Nucleus accumbens (tissue), 56 donors: ENCODE data around the gene UBAC2.

ENCODE experiments used
- DNase-seq, 56 donors: peaks; one replicate each; lab custom pipeline; 2025; lab: John Stamatoyannopoulos, UW

The UBAC2 gene

DNA sequence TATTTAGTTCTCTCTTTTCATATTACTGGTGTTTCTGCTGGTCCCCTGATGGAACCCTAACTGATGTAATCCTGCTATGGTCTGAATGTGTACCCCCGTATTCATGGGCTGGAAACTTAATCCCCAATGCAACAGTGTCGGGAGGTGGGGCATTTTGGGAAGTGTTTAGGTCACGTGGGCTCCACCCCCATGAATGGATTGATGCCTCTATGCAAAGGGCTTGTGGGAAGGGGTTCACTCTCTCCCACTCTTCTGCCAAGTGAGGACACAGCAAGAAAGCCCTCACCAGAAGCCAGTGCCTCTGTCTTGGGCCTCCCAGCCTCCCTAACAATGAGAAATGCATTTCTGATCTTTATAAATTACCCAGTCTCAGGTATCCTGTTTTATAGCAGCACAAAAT is 21.2 kb upstream of the UBAC2 start:
- no peak for DNase-seq

DNA sequence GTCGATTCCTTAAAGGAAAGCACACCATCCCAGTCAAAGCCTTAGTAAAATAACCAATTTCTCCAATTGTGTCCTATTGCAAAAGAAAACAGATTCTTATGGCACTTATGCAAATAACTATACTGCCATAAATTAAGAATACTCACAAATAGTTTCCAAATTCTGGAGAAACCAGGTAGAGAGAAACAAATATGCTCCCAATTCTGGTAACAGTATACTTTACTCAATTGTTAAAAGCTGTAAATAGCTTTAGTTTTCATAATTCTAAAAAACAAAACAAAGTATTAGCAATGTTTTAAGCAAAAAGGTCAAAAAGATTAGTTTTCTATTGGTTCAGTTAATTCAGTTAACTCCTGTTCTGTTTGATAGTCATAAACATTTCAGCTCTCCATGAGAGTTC is 18.2 kb upstream of the UBAC2 start:
- no peak for DNase-seq

DNA sequence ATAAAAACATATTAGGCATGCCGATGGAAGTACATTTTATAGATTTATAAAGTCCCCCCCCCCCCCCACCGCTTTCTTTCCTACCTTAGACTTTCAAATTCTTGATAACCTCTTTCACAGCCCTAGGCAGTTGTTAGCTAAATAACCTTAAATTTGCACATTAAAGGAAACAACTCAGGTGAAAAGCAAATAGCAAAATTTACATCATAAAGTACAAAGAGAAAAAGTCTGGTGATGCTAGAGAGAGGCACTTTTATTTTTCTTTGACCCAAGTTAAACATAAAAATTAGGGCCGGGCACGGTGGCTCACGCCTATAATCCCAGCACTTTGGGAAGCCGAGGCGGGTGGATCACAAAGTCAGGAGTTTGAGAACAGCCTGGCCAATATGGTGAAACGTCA is 15.0 kb upstream of the UBAC2 start:
- DNase-seq, result no peak

DNA sequence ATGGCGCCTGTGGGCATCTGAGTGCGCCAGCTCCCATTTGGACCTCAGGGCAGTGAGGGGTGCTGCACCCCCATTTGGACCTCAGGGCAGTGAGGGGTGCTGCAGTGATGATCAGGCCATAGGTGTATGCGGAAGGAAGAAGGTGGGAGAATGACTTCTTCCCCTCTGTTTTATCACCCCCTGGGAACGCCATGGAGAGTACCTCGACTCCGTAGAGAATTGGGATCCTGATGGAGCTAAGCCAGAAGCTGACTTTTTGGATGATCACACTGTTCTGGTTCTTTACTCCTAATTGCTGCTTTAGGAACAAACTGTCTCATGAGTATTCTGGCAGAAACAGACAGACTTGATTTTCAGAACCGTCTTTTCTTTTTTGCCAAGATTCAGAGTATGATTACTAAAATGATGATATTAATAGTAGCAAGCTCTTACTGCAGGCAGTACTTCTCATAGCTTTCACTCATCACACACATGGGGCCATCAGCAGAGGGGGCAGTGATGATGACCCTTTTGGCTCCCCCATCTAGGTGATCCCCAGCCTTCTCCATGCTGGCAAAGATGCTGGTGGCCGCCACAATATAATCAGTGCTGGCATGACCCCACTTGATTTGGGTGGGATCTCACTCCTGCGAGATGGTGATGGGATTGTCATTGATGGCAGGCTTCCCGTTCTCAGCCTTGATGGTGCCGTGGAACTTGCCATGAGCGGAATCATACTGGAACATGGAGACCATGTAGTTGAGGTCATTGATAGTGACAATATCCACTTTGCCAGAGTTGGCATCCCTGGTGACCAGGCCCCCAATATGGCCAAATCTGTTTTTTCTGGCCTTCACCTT is 10.3 kb upstream of the UBAC2 start:
- DNase-seq, result peak in 3 of 56 donors; percentile 2 to 24 (median 7)

DNA sequence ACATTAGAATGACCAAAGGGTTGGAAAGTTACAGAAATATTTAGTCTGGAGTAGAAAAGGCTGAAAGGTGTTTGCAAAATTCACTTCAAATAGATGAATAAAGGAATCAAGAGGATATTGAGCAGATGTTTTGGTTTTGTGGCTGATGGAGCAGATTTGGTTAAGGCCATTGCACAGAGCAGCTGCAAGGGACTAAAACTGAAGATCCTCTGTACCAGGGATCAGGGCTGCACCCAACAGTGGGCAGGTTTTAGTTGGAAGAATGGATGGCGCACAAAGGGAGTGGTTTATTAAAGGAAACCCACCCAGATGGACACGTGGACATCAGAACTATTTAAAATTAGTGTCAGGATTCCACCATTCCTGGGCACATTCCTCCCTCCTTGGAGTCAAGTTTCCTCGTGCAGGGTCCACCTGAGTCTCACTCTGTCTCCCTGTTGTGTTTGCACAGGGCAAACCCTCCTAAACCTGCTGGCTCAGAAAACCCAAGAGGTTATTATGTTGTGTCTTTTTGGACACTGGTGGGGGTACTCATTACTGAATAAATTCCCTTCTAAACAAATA is 9.2 kb upstream of the UBAC2 start:
- DNase-seq, result no peak

DNA sequence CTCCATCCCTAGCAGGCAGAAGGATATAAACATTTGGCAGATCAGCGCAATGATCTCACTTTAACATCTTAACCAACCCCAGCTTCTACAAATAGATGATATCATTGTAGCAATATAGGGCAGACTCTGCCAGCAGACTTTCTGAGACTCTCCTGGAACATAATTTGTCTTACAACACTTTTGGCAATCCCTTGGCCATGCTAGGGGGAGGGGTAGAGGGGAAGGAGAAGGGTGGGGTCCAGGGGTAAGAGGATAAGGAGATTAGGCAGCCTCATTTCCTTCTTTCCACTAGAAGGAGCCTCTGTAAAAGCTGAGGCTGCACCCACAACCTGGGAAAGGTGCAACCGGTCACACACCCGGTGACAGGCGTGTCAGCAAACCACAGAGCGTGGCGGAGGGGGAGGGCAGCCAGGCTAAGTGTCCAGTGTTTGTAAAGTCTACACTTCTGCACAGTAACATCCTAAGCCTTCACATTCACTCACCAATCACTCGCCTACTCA is 8.7 kb upstream of the UBAC2 start:
- DNase-seq, result no peak

DNA sequence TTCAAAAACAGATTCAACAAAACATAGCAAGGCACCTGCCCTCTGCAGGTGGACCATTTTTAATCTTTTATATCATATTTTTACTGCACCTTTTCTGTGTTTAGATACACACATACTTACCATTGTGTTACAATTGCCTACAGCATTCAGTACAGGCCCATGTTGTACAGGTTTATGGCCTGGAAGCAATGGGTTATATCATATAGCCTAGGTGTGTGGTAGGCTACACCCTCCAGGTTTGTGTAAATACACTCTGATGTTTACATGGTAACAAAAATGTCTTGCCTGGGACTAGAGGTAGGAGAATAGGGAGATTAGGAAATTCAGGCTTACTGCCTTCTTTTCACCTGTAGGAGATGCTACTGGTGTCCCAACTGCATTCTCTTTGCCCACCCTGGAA is 8.2 kb upstream of the UBAC2 start:
- no peak for DNase-seq

DNA sequence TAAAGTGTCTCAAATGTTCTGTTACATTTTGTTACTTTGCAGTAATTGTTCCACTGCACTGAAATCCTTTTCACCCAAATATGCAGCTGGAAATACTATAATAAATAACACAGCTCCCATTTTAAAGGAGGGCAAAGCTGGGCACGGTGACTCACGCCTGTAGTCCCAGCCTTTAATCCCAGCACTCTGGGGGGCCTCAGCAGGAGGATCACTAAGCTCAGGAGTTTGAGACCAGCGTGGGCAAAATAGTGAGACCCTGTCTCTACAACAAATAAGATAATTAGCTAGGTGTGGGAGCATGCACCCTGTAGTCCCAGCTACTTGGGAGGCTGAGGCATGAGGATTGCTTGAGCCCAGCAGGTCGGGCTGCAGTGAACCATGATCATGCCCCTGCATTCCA is 7.5 kb upstream of the UBAC2 start:
- DNase-seq, result no peak

DNA sequence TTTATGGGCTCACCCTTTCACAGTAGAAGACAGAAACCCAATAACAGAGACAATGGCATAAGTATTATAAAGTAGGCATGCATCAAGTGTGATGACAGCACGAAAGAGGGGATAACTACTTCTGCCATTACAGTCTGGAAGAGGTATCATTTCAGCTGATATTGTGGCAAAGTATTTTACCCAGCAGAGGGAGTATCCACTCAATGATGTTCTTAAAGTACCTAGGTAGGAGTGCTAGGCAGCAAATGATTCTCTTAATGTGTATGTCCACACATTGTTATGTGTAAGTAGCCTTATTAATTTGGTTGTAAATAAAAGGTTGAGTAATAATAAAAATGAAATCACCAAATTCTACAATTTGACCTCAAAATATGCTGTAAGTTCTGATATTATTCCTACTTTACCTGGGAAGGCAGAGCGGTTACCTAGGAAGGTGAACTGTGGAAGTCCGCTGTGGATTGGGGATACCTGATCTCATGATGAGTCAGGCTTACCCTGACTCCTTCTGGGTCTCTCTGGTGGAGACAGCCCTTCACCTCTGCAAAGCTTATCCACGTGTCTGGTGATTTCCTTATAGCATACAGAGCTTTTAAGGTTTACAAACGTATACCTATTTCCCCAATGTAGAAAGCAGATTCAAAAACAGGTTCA is 4.1 kb upstream of the UBAC2 start:
- no peak for DNase-seq

DNA sequence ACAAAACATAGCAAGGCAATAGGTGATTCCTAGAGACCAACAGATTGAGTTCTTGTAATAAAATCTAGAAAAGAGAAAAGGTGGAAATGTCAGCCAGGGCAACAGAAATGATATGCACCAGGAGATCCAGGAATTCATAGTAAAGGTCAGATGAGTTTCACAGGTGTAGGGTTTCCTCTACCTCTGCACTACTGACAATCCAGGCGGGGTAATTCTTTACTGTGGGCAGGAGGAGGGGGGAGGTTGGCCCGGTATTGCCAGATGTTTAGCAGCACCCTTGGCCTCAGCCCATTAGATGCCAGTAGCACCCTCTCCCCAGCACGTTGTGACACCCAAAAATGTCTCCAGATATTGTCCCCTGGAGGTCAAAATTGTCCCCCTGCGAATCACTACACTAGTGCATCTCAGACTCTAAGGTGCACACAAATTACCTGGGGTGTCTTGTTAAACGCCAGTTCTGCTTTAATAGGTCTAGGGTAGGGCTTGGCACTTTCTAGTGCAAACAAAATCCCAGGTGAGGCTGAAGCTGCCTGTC is 3.5 kb upstream of the UBAC2 start:
- DNase-seq, result no peak

DNA sequence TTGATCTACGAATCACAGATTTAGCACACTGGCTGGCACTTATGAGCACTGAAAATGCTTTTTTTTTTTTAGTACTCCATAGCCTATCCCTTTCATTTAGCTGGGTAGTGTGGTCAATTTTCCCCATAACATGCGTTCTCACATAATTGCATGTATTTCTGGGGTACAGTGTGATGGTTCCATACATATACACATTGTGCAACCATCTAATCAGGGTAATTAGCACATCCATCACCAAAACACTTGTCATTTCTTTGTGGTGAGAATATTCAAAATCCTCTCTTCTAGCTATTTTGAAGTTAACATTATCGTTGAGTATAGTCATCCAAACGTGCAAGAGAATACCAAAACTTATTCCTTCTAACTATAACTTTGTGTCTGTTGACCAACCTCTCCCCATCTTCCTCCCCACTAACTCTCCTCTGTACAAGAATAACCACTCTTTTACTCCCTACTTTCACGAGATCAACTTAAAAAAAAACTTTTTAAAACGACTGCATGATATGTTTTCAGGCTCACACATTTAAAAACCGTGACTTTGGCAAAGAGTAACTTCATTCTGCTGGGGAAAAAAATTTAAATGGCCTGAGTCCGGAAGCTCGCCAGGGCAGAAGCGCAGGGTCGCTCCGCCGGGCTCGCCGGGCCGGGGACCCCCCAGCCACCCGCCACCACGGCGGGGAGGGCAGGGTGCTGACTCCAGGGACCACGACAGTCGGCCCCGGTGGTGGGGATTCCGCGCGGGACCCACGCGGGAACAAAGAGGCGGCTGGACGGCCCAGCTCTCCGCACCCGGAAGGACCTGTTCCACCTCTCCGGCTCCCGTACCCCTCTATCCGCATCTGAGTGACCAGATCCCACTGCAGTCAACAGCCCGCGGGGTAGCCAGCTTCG is 868 bp upstream of the UBAC2 start:
- peak in 3 of 56 donors; percentile 42 to 64 (median 45) for DNase-seq

DNA sequence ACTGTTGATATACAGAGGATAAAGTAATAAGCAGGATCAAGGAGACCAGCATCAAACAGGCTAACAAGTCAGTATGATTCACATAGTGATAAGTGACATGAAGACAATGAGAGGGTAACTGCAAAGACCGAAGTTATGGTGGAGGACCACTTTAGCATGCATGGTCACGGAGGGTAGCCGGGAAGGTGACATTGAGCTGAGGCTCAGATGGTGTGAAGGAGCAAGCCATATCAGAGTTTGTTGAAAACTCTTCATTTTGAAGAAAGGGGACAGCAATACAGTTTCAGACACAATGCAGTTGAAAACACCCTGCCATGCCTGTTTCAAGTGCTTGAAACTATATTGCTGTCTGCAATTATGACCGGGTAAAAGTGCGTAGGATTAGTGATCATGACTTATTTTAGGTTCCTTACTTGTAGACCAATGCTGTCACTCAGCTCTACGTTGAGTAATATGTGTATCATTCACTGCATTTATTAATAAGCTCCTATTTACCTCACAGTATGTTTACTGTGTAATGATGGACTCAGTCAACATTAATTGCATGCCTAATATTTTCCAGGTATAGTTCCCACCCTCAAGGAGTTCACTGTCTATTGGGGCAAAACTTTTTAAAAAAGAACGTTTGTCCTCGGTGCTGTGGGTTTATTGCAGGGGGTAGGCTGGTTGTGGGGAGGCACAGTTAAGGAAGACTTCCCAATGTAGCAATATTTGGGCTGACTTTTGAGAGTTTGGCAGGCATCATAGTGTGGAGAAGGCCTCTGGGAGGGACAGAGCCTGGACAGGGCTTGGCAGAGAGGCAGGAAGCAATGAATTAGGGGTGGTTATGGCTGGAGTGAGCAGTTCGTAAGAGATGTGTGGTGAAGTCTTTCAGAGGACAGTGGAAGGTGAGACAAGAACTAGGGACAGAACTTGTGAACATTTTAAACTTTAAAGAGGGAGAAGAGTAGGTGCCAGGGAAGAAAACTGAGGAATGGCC is 3.2 kb downstream of the UBAC2 start:
- DNase-seq, result no peak

DNA sequence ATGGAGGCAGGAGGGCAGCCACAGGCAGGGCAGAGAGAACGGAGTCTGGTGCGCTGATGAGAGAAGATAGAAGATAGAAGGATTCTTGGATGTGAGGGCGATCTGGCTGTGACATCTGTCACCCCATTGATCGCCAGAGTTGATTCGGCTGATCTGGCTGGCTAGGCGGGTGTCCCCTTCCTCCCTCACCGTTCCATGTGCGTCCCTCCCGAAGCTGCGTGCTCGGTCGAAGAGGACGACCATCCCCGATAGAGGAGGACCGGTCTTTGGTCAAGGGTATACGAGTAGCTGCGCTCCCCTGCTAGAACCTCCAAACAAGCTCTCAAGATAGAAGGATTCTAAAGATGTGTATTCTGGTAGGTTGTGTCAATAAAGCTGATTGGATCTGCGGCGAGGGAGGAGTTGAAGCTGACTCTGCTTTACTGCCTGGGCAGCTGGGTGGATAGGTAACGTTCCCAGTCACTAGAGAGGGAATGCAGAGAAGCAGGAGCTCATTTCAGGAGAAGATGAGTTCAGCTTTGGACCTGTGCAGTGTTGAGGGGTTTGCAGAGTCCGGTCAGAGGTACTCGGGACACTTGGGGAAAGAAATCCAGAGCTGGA is 5.1 kb downstream of the UBAC2 start:
- DNase-seq, result no peak

DNA sequence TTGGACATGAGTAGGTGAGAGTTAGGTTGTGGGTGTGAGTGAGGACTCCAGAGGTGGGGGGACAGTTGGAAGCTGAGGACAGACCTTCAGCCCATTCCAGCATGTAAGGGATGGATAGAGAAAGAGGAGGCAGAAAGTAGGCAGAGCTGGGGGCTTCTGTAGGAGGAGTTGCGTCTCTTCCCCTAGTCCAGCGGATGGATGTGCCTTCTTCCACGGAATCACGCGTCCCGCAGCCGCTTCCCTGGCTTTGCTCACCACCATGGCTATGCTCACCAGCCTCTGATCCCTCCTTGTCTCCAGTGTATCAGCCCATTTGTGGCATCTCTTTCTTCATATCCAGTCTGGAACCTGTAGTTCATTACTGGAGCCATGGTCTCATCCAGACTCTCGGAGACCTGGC is 5.6 kb downstream of the UBAC2 start:
- no peak for DNase-seq

DNA sequence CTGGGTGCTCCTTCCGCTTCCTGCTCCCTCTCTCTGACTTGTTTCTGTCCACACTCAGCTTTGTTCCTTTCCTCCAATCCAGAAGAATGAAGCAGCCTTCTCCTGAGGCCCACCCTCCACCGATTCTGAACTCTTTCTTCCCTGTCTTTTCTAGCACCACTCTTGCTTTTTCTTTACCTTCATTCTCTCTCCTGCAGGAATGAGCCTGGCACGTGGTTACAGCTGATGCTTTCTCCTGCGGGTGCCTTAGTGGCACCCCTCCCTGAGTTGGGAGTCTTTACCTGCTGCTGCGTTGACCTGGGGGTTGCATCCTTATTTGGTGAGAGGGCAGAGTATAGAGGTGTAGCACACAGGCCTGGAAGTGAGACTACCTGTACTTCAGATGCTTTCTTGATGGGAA is 6.2 kb downstream of the UBAC2 start:
- DNase-seq, result no peak

DNA sequence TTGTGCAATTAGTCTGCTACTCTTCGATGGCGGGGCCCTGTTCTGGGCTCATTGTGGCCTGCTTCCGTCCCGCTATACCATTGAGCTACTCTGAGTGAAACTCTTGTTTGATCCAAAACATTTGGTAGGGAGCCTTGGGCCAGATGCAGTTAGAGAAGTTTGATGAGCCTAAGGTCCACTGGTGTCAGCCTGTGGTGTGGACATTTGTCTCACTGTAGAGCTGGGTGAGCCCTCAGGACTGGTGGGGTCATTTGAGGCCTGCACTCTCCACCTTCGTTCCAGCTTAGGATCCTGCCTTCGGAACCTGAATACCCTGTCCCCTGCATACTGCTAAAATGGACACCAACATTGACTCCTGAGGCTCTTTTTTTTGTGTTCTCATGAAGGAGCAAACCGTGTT is 6.9 kb downstream of the UBAC2 start:
- no peak for DNase-seq

DNA sequence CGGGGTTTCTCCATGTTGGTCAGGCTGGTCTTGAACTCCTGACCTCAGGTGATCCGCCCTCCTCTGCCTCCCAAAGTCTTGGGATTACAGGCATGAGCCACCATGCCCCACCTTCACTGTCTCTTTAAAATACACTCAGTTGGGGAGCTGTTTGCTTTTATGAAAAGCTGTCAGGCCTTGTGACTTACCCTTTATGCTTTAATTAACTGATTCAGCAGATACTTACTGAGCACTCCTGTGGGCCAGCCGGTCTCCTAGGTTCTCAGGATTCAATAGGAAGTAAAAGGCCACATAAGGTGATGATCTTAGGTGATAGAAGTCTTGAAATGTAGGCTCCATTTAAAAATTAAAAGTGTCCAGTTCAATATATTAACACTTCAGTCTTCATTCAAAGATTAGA is 7.5 kb downstream of the UBAC2 start:
- no peak for DNase-seq

DNA sequence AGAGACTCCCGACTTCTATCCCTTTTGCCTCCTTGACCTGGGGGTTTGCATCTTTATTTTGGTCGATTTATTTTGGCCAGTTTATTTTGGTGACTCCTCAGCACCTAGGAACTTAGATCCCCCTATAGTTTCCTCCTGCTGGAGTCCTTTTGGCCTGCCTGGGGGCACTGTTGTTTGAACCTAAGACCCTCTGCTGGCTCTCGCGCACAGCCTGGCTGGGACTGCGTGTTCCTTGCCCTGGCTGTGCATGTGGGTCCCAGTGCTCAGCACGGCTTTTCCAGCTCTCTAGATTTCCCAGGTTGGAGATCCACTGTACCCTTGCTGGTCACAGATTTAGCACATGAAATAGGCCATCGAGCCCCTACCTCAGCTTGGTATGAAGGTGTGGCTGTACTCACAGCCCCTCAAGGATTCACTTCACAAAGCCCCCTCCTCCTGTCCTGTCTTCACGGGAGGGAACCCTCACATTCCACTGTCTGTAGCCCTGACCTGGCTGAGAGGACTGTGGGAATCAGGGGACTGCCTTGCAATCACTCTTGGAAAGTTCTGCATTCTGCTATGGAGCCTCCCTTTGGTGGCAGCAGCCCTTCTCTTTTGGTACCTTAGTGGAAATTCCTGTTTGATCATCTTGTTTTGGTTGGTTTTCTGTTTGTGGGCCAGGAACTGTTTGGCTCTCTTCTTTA is 8.3 kb downstream of the UBAC2 start:
- DNase-seq, result no peak
